GM12801 (cell line): Measurements from ENCODE around the gene METAP2.

Source experiments
- TF ChIP-seq, protein P1 (sequence below): IDR thresholded peaks from one replicate; pipeline ENCODE4 v1.5.1; 2011; ENCODE audit warnings: control low read depth; ENCODE audit not compliant: insufficient read length; ENCODE audit errors: extremely low read depth

The METAP2 gene

DNA sequence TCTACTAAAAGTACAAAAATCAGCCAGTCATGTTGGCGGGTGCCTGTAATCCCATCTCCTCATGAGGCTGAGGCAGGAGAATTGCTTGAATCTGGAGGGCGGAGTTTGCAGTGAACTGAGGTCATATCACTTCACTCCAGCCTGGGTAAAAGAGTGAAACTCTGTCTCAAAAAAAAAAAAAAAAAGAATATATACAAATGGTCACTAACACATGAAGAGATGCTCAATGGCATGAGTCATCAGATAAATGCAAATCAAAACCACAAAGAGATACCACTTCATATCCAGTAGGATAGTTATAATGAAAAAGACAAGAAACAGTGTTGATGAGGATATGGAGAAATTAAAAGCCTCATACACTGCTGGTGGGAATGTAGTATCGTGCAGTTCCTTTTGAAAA lies 33.6 kb upstream of the METAP2 start:
- TF ChIP-seq, protein P1, sequence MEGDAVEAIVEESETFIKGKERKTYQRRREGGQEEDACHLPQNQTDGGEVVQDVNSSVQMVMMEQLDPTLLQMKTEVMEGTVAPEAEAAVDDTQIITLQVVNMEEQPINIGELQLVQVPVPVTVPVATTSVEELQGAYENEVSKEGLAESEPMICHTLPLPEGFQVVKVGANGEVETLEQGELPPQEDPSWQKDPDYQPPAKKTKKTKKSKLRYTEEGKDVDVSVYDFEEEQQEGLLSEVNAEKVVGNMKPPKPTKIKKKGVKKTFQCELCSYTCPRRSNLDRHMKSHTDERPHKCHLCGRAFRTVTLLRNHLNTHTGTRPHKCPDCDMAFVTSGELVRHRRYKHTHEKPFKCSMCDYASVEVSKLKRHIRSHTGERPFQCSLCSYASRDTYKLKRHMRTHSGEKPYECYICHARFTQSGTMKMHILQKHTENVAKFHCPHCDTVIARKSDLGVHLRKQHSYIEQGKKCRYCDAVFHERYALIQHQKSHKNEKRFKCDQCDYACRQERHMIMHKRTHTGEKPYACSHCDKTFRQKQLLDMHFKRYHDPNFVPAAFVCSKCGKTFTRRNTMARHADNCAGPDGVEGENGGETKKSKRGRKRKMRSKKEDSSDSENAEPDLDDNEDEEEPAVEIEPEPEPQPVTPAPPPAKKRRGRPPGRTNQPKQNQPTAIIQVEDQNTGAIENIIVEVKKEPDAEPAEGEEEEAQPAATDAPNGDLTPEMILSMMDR, result no peak

DNA sequence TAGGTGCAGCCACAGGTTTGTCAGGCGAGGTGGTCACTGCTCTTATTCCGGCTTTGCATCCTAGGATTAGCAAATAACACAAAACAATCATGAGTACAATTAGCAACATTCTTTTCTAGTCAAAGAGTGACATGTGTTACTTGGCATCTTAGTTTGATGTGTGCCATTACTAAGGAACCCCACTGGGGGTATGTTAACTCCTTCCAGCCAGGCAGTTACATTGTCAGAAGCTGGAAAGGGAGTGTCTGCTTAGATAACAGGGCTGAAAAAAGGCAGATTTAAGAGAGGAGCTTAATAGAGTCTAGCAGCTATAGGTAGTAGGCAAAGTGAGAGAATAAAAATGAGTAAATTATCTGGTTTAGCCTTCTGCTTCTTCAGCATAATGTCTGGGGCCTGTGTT lies 30.5 kb upstream of the METAP2 start:
- TF ChIP-seq, protein P1, result no peak

DNA sequence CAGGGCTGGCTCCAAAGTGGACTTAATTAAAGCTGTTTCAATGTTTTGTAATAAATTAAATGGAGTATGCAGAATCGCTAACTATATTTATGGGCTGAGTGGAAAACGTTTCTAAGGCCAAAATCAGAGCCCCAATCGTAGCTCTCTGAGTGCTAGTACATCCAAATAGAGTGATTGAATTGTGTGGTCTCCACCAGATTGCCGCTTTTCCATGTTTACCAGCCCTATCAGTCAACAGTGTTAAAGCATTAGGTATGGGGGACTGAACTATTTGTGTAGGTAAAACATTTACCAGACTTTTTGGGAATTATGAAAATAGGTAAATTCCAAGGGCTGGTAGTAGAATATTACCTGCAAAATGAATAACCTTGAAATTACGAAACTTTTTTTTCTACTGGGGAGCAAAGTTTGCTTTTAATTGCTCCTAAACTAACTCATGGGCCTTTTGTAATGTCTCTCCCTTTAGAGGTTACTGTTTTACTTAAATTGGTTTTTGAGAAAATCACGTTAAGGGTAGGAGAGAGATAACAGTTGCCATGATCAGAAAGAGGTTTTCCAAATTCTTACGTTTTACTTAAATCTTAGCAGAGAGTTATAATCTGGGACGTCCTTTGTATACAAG lies 28.0 kb upstream of the METAP2 start:
- TF ChIP-seq, protein P1, result no peak

DNA sequence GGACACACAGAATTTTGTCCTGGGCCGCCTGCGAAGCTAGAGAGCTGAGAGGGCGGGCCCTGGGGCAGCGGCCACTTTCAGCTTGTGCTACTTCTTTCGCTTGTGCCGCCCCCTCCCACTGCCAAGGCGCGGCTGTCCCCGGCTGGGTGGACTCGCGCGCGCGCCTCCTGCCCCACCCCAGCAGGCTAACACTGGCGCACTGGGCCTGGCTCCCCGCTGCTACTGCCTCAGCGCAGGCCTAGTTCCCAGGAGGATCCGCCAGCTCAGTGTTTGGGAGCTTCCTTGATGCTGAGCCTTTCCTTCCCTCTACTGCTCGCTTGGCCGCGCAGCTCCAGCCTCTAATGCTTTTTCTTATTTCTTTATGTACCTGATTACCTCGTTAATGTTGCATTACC lies 27.4 kb upstream of the METAP2 start:
- TF ChIP-seq, protein P1, result no peak

DNA sequence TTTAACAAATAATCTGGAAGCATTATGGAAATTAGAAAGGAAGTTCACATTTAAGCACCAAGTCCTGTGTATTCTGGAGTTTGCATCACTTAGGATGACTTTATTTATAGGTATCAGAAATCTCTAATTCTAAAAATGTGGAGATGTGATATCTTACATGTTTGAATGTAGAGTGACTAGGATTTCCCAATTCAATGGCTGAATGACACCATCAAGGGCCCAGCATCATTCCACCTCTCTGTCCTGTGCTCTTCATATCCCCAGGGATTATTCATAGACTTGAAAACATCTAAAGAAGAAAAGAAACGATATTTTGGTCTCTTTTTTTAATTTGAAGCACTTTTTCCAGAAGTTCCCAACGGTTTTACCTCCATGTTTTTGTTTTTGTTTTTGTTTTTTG lies 15.2 kb upstream of the METAP2 start:
- TF ChIP-seq, protein P1, result no peak

DNA sequence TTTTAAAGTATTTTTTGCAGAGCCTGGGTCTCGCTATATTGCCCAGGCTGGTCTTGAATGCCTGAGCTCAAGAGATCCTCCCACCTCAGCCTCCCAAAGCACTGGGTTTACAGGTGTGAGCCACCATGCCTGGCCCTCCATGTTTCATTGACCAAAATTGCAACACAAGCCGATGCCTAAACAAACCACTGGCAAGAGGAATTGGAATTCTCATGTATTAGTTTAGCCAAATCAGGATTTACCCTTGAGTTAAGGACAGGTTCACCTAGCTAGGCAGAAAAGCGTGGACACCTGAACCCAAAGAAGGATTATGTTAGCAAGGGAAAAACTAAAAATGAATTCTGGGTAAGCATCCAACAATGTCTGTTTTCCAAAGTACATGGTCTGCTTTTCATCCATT lies 14.6 kb upstream of the METAP2 start:
- TF ChIP-seq, protein P1, result no peak

DNA sequence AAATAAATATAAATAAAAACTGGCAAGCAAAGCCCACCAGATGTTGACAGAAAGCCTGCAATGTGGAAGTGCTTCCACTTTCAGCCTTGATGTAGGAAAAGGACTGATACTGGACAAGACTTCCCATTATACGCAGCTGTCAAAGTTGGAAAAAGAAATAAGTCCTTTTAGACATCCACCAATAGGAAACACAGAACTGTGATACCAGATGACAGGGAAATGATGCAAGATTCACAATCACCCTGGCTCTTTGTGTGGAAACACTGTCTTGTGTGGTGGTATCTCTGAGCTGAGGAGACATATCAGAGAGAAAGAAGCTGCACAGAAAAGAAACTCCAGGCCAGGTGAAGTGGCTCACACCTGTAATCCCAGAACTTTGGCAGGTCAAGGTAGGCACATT lies 13.8 kb upstream of the METAP2 start:
- TF ChIP-seq, protein P1, result no peak
